A673 (cell line): ENCODE results near the gene ST6GALNAC4. TPM values are rescaled to one million over a fixed set of nuclear protein-coding genes. Genes with fewer than 3 reads are reported as not detected.
A peak's percentile ranks its signal among the peaks of the same experiment; 100 is the strongest.

Source experiments
- BruUV-seq: library from RNA; stranded (reverse); fragments of 400-500 nt; replicated peaks from 2 replicates; lab custom pipeline; 2021; lab: Mats Ljungman, UMichigan
- CTCF ChIA-PET: fragments of 300-600 bp; sonication (Branson Sonifier 250); formaldehyde crosslinking; loops from one replicate; lab custom pipeline; 2022; ENCODE audit warnings: antibody characterized with exemption; lab: Charles Lee
- POLR2A ChIA-PET: fragments of 300-600 bp; sonication (Branson Sonifier 250); formaldehyde crosslinking; loops from one replicate; lab custom pipeline; 2022; ENCODE audit warnings: antibody characterized with exemption; ENCODE audit not compliant: low non-redundant PET; lab: Charles Lee
- DNase-seq: peaks from one replicate; pipeline ENCODE4 v3.0.0-alpha.2; 2015; ENCODE audit warnings: low spot score
- H3K27ac ChIP-seq: fragments of 200-600 bp; sonication (generic); 2 replicates; pipeline ENCODE4 v1.5.1; 2016; ENCODE audit warnings: mixed run types, low read depth, mild to moderate bottlenecking, mixed read lengths, antibody characterized with exemption, low read length; ENCODE audit not compliant: poor library complexity, severe bottlenecking
- H3K27me3 ChIP-seq: fragments of 200-600 bp; sonication (generic); replicated peaks from 2 replicates; pipeline ENCODE4 v1.6.1; 2017; ENCODE audit warnings: mixed run types, low read depth, mild to moderate bottlenecking, mixed read lengths, antibody characterized with exemption, low read length; ENCODE audit not compliant: insufficient read depth, poor library complexity
- H3K36me3 ChIP-seq: fragments of 200-600 bp; sonication (generic); 2 replicates; pipeline ENCODE4 v1.6.1; 2016; ENCODE audit warnings: mixed run types, mild to moderate bottlenecking, mixed read lengths, antibody characterized with exemption, low read length; ENCODE audit not compliant: insufficient read depth, poor library complexity, severe bottlenecking
- H3K4me1 ChIP-seq: fragments of 200-600 bp; sonication (generic); 2 replicates; pipeline ENCODE4 v1.6.1; 2017; ENCODE audit warnings: mixed run types, mild to moderate bottlenecking, mixed read lengths, antibody characterized with exemption, low read length; ENCODE audit not compliant: insufficient read depth, poor library complexity, severe bottlenecking
- H3K4me3 ChIP-seq: fragments of 200-600 bp; sonication (generic); 2 replicates; pipeline ENCODE4 v1.5.1; 2016; ENCODE audit warnings: low read depth, mixed run types, mild to moderate bottlenecking, mixed read lengths, low read length; ENCODE audit not compliant: poor library complexity, severe bottlenecking
- H3K9me3 ChIP-seq: fragments of 200-600 bp; sonication (generic); 2 replicates; pipeline ENCODE4 v1.6.1; 2016; ENCODE audit warnings: mixed run types, low read depth, mild to moderate bottlenecking, mixed read lengths, antibody characterized with exemption, low read length; ENCODE audit not compliant: poor library complexity, severe bottlenecking
- CTCF ChIP-seq: fragments of 300-800, 200-600 bp; sonication (generic); conservative IDR thresholded peaks from 2 replicates; pipeline ENCODE4 v1.5.1; 2017; ENCODE audit warnings: low read depth, mild to moderate bottlenecking, antibody characterized with exemption, low read length, moderate library complexity, mixed read lengths
- EZH2 ChIP-seq: fragments of 200-600 bp; sonication (generic); IDR thresholded peaks from 2 replicates; pipeline ENCODE4 v1.6.1; 2017; ENCODE audit warnings: borderline replicate concordance, low read depth, mild to moderate bottlenecking, mixed read lengths, antibody characterized with exemption, low read length; ENCODE audit not compliant: poor library complexity, severe bottlenecking
- intact Hi-C: fragments of 100-400 bp; cut with micrococcal nuclease; formaldehyde crosslinking; loops from one replicate; pipeline ENCODE4 v1.10.0; 2022; ENCODE audit not compliant: unreplicated experiment
- total RNA-seq: library from RNA; stranded (reverse); gene quantifications from 2 replicates; pipeline ENCODE4 v1.2.3, GENCODE V29; 2021

Gene ST6GALNAC4
- total RNA-seq, 1 experiment from 2014 or later: 11.8 TPM

DNA sequence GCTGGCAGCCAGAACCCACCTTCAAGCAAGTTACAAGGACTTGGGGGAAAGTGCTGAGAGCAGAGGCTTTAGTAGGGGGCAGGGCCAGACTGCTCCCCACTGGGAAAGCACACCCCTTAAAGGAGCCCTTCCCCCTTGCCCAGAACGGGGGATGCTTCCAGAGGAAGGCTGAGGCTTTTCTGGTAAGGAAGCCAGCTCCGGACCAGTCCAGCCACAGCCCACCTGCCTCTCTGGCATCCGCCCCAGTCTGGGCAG, 25.0 kb upstream of the ST6GALNAC4 start:
- BruUV-seq: no TSS peak
- CTCF ChIA-PET: interaction anchor here (1.3 to 2.5 kb wide), 2 partner anchors 83 to 93 kb away, joined by 4 to 22 read pairs; no protein-coding TSS in a partner anchor
- Histone ChIP-seq H3K27me3 (no peaks in the 10 kb centered on the region), H3K9me3 (no peaks in the 10 kb centered on the region), H3K4me1 (peaks cover 8% of the 10 kb centered on the region), H3K27ac (peak overlapping the region; percentile 54), H3K36me3 (peaks cover 21% of the 10 kb centered on the region), H3K4me3 (no peak overlapping the region)
- POLR2A ChIA-PET: no interaction called here
- DNase-seq: no peak
- no peak for TF ChIP-seq EZH2
- no peak for TF ChIP-seq CTCF
- intact Hi-C loops: loop anchor here (2.0 kb wide), 1 partner anchor 175 kb away; no protein-coding TSS in a partner anchor

DNA sequence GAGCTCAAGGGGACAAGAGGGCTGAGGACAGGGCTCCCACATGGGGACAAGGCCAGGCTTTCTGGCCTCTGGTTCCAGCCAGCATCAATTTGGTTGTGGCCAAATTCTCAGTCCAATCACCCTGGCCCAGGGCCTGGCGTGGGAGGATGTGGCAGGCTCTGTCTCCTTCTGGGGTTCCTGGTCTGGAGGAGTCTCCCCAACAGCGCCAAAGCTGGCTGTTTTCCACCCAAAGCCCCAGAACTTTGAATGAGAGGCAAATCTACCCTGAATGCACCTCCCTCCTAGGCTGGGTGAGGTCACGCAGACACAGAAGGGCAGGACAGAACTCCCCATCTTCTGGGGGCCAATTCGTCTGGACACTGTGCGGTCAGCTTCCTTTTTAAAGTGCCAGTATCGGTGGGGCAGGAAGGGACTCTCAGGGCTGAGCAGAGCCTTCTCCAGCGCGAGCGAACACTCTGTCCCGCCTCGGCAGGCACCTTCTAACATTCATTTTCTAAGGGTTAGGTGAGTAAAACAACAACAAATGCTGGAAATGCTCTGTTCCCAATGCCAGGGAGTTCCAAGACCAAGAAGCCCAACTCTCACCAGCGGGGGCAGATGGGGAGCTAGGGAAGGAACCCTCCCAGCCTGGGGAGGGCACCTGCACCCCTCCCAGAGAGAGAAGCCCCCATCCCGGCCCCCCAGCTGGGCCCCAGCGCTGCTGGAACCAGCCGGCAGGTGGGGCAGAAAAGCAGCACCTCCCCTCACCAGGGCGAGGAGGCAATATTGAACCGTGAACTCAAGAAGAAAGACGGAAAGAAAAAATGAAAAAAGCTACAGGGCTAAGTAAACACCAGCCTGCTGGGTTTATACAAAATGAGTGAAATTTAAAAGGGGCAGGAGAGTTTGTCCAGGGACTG, 24.5 kb upstream of the ST6GALNAC4 start:
- Histone ChIP-seq H3K4me3 (no peak overlapping the region), H3K4me1 (peaks cover 10% of the 10 kb centered on the region), H3K36me3 (peaks cover 21% of the 10 kb centered on the region), H3K27me3 (no peaks in the 10 kb centered on the region), H3K9me3 (no peaks in the 10 kb centered on the region), H3K27ac (peak overlapping the region; percentile 54)
- DNase-seq: no peak
- BruUV-seq: no TSS peak
- intact Hi-C loops: no loop called here
- TF ChIP-seq EZH2 (no peak), CTCF (no peak)
- ChIA-PET POLR2A (no interaction called here), CTCF (interaction anchor here (2.5 kb wide), 1 partner anchor 93 kb away, joined by 22 read pairs; no protein-coding TSS in a partner anchor)

- no peaks in the 10 kb centered on the region for H3K9me3 ChIP-seq
- no peaks in the 10 kb centered on the region for H3K27me3 ChIP-seq
- intact Hi-C loops: no loop called here
- no TSS peak for BruUV-seq
- H3K36me3 ChIP-seq: peaks cover 21% of the 10 kb centered on the region
- DNase-seq: no peak
- POLR2A ChIA-PET: no interaction called here
- TF ChIP-seq EZH2 (no peak), CTCF (no peak)
- H3K27ac ChIP-seq: no peak overlapping the region
- H3K4me3 ChIP-seq: no peak overlapping the region
- H3K4me1 ChIP-seq: peaks cover 16% of the 10 kb centered on the region
- CTCF ChIA-PET: no interaction called here
These were observed 23.8 kb upstream of the ST6GALNAC4 start for GRCh38 chr9:127940593-127940992.
